HEK293T (cell line): Measurements from ENCODE around the gene HCN4.

ENCODE experiments used
- CTCF ChIA-PET: fragments of 350-600 bp; formaldehyde crosslinking; extraction: SDS; loops from one replicate; lab custom pipeline; 2021; ENCODE audit warnings: antibody characterized with exemption, inconsistent platforms; lab: Yijun Ruan, JAX
- POLR2A ChIA-PET: fragments of 350-600 bp; formaldehyde crosslinking; extraction: SDS; loops from one replicate; lab custom pipeline; 2020; ENCODE audit warnings: antibody characterized with exemption, inconsistent platforms; lab: Yijun Ruan, JAX
- DNase-seq: peaks from one replicate; pipeline ENCODE4 v3.0.0; 2012; ENCODE audit warnings: mixed read lengths; ENCODE audit errors: extremely low spot score
- ARNT ChIP-seq: fragments of 450-650 bp; IDR thresholded peaks from 2 replicates; pipeline ENCODE4 v1.6.1; 2017; ENCODE audit warnings: mild to moderate bottlenecking
- BHLHE40 ChIP-seq: fragments of 450-650 bp; IDR thresholded peaks from 2 replicates; pipeline ENCODE4 v1.6.1; 2016; ENCODE audit warnings: mild to moderate bottlenecking, moderate library complexity, borderline replicate concordance
- CTBP1 ChIP-seq: fragments of 450-650 bp; IDR thresholded peaks from 2 replicates; pipeline ENCODE4 v1.6.1; 2016; ENCODE audit warnings: borderline replicate concordance
- ELF4 ChIP-seq: fragments of 450-650 bp; IDR thresholded peaks from 2 replicates; pipeline ENCODE4 v1.6.1; 2017; ENCODE audit warnings: antibody characterized with exemption
- FOXA1 ChIP-seq: fragments of 450-650 bp; IDR thresholded peaks from 2 replicates; pipeline ENCODE4 v1.6.1; 2016; ENCODE audit warnings: mild to moderate bottlenecking
- FOXK2 ChIP-seq: fragments of 450-650 bp; IDR thresholded peaks from 2 replicates; pipeline ENCODE4 v1.6.1; 2016; ENCODE audit warnings: mild to moderate bottlenecking
- FOXM1 ChIP-seq: fragments of 450-650 bp; IDR thresholded peaks from 2 replicates; pipeline ENCODE4 v1.6.1; 2017; ENCODE audit warnings: mild to moderate bottlenecking, borderline replicate concordance
- HDGF ChIP-seq: fragments of 450-650 bp; IDR thresholded peaks from 2 replicates; pipeline ENCODE4 v1.6.1; 2017; ENCODE audit warnings: antibody characterized with exemption, borderline replicate concordance
- L3MBTL2 ChIP-seq: fragments of 450-650 bp; conservative IDR thresholded peaks from 2 replicates; pipeline ENCODE4 v1.6.1; 2016; ENCODE audit warnings: mild to moderate bottlenecking
- LEF1 ChIP-seq: fragments of 450-650 bp; IDR thresholded peaks from 2 replicates; pipeline ENCODE4 v1.6.1; 2017; ENCODE audit warnings: mild to moderate bottlenecking, borderline replicate concordance
- NFRKB ChIP-seq: fragments of 450-650 bp; IDR thresholded peaks from 2 replicates; pipeline ENCODE4 v1.6.1; 2016; ENCODE audit warnings: mild to moderate bottlenecking, moderate library complexity
- PKNOX1 ChIP-seq: fragments of 450-650 bp; IDR thresholded peaks from 2 replicates; pipeline ENCODE4 v1.6.1; 2016
- SP1 ChIP-seq: fragments of 450-650 bp; IDR thresholded peaks from 2 replicates; pipeline ENCODE4 v1.6.1; 2017
- SUZ12 ChIP-seq: fragments of 450-650 bp; IDR thresholded peaks from 2 replicates; pipeline ENCODE4 v1.6.1; 2016; ENCODE audit warnings: mild to moderate bottlenecking
- TARDBP ChIP-seq: fragments of 450-650 bp; IDR thresholded peaks from 2 replicates; pipeline ENCODE4 v1.6.1; 2016
- ZNF384 ChIP-seq: fragments of 450-650 bp; IDR thresholded peaks from 2 replicates; pipeline ENCODE4 v1.6.1; 2016

The HCN4 gene

GRCh38 chr15:73389539-73389938, 20.8 kb upstream of the HCN4 start:
- ChIA-PET CTCF (no interaction called here), POLR2A (no interaction called here)
- TF ChIP-seq SUZ12 (no peak), FOXK2 (no peak), PKNOX1 (no peak), LEF1 (no peak), SP1 (no peak), HDGF (no peak), TARDBP (no peak), ZNF384 (no peak), BHLHE40 (no peak), NFRKB (no peak), FOXM1 (no peak), ARNT (no peak), L3MBTL2 (no peak), FOXA1 (no peak), ELF4 (no peak)
- DNase-seq: no peak

- DNase-seq: no peak
- ChIA-PET CTCF (no interaction called here), POLR2A (no interaction called here)
- TF ChIP-seq ARNT: no peak
- no peak for TF ChIP-seq PKNOX1
- TF ChIP-seq L3MBTL2: no peak
- TF ChIP-seq SUZ12: no peak
- no peak for TF ChIP-seq HDGF
- TF ChIP-seq BHLHE40: no peak
- TF ChIP-seq CTBP1: no peak
- TF ChIP-seq LEF1: no peak
- TF ChIP-seq FOXA1: no peak
- no peak for TF ChIP-seq FOXK2
- no peak for TF ChIP-seq FOXM1
- TF ChIP-seq NFRKB: no peak
- no peak for TF ChIP-seq ELF4
- TF ChIP-seq TARDBP: no peak
Observed at GRCh38 chr15:73388256-73388781, 19.6 kb upstream of the HCN4 start.

- POLR2A ChIA-PET: no interaction called here
- CTCF ChIA-PET: no interaction called here
- TF ChIP-seq FOXA1: no peak
- no peak for TF ChIP-seq NFRKB
- no peak for TF ChIP-seq ELF4
- TF ChIP-seq HDGF: no peak
- TF ChIP-seq FOXM1: no peak
- TF ChIP-seq TARDBP: no peak
- TF ChIP-seq ARNT: no peak
- no peak for DNase-seq
Observed at GRCh38 chr15:73387507-73388255, 18.9 kb upstream of the HCN4 start.

- POLR2A ChIA-PET: no interaction called here
- CTCF ChIA-PET: no interaction called here
- no peak for TF ChIP-seq SUZ12
- no peak for TF ChIP-seq ARNT
- DNase-seq: no peak
Observed at GRCh38 chr15:73386886-73387506, 18.2 kb upstream of the HCN4 start.

GRCh38 chr15:73386238-73386637, 17.5 kb upstream of the HCN4 start:
- DNase-seq: no peak
- POLR2A ChIA-PET: no interaction called here
- TF ChIP-seq ARNT: no peak
- no peak for TF ChIP-seq FOXM1
- TF ChIP-seq FOXA1: no peak
- TF ChIP-seq LEF1: no peak
- TF ChIP-seq ZNF384: no peak
- no peak for TF ChIP-seq L3MBTL2
- CTCF ChIA-PET: no interaction called here

GRCh38 chr15:73385205-73385604, 16.4 kb upstream of the HCN4 start:
- ChIA-PET CTCF (no interaction called here), POLR2A (no interaction called here)
- TF ChIP-seq FOXK2 (no peak), ARNT (no peak)
- DNase-seq: no peak
